Midbrain (tissue), 1 donor: Measurements from ENCODE around the gene MICA.
"Not testable (repeated sequence)": the region's sequence is repeated elsewhere in the genome, so short reads cannot be mapped to it uniquely, and the experiment has no call there.

Experiments used
- DNase-seq: peaks from one replicate; lab custom pipeline; 2025; lab: John Stamatoyannopoulos, UW

MICA gene

DNA sequence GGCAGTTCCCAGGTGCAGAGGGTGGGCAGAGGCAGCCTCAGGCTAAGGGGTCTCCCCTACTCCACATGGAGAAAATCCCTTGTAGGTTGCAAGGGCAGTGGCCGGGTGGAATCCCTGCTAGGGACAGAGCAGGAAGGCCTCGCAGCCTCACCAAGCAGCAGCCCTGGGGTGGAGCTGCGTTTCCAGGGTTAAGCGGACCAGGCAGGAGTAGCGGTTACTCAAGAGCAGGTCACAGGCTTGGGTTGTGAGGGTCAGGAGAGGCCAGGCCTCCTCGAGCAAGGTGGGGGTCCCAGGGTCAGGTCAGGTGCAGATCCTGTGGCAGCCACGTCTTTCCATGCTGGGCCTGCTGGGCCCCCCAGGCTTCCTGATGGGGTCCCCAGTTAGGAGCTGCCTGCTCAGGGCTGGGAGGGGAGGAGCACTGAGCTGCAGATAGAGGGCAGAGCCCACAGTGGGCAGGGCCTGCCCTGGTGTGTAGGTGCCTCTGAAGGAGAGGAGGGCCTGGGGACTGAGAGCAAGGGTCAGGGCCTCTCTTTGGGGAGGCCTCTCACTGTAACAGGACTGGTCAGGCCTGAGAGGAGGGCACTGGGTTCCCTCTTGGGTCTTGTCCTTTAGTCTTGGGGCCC lies 10.9 kb downstream of the MICA start:
- DNase-seq: not testable (repeated sequence)

DNA sequence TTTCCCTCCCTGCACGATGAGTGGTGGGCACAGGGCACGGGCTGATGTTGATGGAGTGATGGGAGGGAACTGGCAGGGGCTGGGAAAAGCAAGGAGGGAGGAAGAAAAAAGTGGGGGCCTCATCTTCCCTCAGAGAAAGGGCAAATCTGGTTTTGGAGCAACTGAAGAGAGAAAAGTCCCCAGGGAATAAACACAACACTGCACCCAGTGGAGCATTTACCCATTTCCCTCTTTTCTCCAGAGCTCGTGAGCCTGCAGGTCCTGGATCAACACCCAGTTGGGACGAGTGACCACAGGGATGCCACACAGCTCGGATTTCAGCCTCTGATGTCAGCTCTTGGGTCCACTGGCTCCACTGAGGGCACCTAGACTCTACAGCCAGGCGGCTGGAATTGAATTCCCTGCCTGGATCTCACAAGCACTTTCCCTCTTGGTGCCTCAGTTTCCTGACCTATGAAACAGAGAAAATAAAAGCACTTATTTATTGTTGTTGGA lies 11.4 kb downstream of the MICA start:
- DNase-seq: no peak

DNA sequence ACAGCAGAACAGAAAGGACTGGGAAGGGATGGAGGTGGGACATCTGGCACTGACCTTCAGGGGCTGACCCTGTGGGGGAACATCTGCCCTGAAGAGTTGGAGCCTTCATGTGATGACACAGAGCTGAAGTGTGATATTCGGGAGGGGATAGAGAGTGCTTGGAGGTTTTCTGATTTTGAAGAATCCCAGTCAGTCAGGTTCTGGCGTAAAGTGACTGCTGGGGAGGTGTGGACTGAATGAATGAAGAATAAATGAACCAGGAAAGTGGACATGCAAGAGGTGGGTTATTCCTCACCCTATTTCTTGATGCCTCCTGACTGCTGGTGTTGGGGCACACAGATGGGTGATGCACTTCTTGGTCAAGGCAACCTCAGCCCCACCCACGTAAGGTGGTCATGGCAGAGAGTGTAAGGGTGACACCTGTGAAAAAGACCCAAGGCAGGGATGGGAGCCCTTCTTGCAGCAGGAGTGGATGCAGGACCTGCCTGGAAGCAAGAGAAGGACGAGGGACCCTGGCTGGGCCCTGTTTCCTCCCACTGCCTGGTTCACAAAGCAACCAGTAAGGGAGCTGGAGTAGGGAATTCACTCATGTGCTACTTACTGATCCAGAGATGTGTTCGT lies 13.1 kb downstream of the MICA start:
- no peak for DNase-seq

DNA sequence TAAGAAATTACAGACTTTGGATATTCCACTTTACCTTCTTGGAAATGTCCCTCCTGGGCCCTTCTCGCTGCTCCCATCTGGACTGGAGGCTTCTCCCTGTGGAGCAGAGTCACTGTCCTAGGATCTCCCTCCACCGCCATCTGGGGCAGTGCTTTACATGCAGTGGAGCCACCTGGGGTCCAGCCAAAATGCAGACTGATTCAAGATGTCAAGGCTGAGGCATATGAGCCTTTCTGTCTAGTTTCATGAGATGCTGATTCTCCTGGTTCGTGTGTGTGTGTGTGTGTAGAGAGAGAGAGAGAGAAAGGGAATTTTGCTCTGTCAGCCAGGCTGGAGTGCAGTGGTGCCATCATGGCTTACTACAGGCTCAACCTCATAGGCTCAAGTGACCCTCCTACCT lies 14.9 kb downstream of the MICA start:
- no peak for DNase-seq

DNA sequence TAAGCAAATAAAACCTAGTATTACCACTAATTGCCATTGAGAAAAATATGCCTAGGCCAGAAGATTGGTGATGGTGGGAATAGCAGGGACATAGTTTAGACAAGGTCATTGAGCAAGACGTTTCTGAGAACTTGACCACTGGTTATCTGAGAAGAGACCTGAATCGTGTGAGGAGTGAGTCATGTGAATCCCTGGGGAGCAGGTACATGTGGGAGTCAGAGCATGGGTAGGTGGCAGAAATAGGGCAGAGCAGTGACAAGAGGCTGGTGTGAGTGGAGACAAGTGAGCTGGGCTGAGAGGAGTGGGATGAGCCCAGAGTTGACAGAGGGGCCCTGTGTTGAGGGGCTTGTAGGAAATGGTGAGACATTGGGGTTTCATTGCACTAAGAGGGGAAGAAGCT lies 16.4 kb downstream of the MICA start:
- DNase-seq: no peak

DNA sequence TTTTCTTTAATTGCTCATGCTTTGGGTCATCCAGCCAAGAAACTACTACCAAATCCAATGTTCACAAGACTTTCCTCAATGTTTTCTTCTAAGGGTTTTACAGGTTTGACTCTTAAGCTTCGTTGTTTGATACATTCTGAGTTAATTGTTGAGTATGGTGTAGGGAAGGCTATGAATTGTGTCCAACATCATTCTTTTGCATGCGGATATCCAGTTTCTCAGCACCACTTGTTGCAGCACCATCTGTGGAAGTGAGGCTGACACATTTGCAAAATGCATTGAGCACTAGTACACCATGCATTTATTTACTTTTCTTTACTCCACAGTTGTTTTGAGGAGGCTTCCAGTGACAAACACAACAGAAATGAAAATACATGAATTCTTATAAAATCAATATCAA lies 17.2 kb downstream of the MICA start:
- no peak for DNase-seq

DNA sequence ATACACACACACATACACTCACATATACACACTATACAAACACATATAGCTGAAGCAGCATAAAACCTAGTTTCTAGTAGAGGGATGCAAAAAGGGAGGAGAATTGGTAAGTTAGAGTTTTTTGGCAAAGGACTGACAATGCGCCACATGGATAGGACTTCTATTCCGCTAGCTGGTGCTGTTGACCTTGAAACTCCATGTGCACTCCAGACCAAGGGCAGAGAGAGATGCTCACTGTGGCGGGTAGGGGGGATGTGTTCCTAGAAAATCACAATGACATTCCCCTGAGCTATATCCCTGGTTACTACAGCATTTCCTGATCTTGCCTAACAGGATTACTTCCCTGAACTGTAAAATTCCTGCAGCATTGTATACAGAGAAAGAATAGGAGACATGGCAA lies 19.2 kb downstream of the MICA start:
- DNase-seq: no peak

DNA sequence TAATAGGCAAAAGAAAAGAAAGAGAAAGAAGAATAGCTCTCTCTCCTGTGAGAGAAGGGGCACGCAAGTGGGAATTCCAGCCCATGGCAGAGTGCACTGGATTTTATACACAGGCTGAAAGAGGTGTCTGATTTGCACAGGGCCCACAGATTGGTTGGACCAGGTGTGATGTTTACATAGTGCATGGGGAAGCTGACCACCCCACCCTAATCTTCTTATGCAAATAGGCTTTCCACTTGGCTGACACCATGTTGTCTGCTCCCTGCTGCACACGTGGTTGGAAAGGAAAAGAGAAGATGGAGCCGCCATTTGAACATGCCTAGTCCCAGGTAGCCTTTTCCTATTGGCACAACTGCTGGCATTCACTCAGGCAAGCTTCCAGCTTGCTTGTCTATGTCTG lies 20.2 kb downstream of the MICA start:
- no peak for DNase-seq

DNA sequence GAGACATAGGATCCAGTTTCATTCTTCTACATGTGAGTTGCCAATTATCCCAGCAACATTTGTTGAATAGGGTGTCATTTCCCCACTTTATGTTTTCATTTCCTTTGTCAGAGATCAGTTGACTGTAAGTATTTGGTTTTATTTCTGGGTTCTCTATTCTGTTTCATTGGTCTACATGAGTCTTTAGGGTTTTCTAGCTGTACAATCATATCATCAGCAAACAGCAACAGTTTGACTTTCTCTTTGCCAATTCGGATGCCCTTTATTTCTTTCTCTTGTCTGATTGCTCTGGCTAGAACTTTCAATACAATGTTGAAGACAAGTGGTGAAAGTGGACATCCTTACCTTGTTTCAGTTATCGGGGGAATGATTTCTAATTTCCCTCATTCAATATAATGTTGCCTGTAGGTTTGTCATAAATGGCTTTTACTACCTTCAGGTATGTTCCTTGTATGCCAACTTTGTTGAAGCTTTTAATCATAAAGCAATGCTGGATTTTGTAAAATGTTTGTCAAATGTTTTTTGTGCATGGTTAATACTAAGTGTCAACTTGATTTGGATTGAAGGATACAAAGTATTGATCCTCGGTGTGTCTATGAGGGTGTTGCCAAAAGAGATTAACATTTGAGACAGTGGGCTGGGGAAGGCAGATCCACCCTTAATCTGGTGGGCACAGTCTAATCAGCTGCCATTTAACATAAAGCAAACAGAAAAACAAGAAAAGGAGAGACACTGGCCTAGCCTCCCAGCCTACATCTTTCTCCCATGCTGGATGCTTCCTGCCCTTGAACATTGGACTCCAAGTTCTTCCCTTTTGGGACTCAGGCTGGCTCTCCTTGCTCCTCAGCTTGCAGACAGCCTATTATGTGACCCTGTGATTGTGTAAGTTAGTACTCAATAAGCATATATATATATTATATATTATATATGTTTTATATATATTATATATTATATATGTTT lies 23.3 kb downstream of the MICA start:
- no peak for DNase-seq

DNA sequence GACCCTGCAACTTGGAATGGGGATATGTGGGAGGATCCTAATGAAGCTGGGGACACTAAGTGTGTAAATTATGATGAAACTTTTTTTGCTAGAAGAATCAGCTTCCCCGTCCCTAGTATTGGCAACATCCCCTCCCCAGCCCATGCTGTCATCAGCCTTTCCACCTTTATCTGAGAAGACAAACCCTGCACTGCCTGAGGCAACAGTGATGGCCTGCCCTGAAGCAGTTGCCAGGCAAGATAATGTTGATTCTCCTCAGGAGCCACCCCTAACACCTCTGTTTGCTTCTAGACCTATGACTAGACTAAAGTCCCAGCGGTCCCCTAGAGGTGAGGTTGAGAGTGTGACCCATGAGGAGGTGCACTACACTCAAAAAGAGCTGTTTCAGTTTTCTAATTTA lies 27.1 kb downstream of the MICA start:
- DNase-seq: no peak

DNA sequence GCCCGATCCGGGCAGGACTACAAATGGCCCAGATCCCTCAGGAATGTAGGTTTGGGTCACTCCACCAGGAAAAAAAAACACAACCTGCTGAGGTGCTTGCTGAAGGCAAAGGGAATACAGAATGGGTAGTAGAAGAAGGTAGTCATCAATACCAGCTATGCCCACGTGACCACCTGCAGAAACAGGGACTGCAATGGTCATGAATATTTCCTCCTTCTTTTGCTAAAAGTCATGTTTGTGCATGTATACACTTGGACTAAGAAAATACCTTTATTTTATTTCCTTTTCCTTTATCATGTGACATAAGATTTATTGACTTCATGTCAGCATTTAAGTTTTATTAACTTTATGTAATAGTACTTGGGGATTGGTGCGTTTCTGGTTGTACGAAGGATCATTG lies 31.7 kb downstream of the MICA start:
- not testable (repeated sequence) for DNase-seq

DNA sequence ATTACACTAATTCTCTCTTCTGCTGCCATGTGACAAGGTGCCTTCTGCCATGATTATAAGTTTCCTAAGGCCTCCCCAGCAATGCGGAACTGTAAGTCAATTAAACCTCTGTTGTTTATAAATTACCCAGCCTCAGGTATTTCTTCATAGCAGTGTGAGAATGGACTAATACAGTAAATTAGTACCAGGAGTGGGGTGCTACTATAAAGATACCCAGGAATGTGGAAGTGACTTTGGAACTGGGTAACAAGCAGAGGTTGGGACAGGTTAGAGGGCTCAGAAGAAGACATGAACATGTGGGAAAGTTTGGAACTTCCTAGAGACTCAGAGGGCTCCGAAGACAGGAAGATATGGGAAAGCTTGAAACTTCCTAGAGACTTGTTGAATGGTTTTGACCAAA lies 34.8 kb downstream of the MICA start:
- DNase-seq: no peak

DNA sequence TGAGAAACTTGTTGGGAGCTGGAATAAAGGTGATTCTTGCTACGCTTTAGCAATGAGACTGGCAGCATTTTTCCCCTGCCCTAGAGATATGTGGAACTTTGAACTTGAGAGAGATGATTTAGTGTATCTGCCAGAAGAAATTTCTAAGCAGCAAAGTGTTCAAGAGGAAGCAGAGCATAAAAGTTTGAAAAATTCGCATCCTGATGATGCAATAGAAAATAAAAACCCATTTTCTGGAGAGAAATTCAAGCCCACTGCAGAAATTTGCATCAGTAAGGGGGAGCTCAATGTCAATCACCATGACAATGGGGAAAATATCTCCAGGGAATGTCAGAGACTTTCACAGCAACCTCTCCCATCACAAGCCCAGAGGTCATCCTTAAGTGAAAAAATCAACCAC lies 35.3 kb downstream of the MICA start:
- no peak for DNase-seq

DNA sequence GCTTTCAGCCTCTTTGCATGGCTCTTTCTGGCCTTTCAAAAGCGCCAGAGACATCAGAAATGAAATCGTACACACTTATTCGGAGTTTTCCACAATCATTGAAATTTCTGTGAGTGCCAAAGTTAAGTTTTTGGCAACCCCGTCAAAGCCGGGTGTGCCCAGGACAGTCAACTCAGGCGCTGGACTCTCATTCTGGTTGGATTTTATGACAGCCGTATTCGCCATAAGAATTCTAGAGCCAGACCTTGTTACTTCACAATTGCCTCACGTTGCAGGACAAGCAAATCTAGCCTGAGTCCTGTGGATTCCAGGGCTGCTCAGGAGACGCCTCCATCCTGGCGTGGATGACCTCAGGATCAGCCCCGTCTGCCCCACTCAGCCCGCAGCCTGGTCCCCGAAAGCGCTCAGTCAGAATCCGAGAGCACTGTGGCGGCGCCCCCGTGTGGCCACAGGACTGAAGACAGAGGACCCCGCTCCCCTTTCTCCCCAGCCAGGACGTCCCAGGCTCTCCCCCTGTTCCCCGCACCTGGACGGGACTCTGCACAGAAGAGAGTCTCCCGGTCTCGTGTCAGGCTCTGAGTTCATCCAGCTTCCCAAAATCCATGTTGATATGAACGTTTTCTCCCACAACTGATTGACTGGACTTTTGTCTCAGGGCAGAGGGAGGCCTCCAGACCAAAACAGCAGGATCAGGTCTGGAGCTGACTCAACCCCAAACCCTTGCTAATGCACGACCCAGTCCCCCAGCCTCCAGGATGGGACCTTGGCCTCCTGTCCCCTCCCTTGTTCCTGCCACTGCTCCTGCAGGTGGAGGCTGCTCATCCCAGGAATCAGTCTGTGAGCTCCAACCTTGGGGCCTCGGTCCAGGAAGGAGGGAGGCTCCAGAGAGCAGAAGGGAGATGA lies 38.2 kb downstream of the MICA start:
- DNase-seq: peak; percentile 59

DNA sequence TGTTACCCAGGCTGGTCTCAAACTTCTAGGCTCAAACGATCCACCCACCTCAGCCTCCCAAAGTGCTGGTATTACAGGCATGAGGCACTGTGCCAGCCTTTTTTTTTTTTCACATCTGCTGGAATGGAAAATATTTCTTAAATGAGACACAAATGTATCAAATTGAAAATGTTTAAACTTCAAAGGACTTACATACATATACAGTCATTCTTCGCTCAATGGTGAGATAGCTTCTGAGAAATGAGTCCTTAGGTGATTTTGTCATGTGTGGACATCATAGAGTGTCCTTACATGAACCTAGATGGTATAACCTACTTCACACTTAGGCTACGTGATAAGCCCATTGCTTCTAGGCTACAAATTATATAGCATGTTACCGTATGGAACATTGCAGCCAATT lies 43.1 kb downstream of the MICA start:
- DNase-seq: no peak

DNA sequence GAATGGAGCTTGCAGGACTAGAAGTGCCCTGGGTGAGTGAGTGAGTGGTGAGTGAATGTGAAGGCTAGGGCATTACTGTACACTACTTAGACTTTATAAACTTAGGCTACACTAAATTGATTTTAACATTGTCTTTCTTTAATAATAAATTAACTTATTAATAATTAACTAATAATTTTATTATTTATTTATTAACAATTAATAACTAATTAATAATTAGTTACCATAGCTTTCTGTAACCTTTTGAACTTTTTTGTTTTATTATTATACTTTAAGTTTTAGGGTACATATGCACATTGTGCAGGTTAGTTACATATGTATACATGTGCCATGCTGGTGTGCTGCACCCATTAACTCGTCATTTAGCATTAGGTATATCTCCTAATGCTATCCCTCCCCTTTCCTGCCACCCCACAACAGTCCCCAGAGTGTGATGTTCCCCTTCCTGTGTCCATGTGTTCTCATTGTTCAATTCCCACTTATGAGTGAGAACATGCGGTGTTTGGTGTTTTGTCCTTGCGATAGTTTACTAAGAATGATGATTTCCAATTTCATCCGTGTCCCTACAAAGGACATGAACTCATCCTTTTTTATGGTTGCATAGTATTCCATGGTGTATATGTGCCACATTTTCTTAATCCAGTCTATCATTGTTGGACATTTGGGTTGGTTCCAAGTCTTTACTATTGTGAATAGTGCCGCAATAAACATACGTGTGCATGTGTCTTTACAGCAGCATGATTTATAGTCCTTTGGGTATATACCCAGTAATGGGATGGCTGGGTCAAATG lies 43.8 kb downstream of the MICA start:
- DNase-seq: not testable (repeated sequence)

DNA sequence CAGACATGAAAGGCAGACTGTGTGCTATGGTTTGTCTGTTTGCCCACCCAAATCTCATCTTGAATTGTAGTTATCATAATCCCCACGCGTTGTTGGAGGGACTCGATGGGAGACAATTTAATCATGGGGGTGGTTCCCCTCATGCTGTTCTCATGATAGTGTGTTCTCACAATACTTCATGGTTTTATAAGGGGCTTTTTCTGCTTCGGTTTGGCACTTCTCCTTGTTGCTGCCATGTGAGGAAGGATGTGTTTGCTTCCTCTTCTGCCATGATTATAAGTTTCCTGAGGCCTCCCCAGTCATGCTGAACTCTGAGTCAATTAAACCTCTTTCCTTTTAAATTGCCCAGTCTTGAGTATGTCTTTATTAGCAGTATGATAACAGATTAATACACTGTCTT lies 47.4 kb downstream of the MICA start:
- DNase-seq: no peak

DNA sequence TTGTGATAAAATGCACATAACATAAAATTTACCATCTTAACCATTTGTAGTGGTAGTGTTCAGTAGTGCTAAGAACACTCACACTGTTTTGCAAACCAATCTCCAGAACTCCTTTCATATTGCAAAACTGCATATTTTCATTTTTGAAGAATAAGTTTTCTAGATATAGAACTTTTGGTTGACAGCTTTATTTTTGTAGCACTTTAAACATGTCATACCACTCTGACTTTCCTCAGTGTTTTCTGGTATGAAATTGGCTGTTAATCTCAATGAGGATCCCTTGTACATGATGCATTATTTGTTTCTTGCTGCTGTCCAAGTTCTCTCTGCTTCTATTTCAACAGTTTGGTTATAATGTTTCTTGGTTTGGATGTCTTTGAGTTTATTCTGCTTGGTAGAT lies 49.5 kb downstream of the MICA start:
- DNase-seq: no peak

DNA sequence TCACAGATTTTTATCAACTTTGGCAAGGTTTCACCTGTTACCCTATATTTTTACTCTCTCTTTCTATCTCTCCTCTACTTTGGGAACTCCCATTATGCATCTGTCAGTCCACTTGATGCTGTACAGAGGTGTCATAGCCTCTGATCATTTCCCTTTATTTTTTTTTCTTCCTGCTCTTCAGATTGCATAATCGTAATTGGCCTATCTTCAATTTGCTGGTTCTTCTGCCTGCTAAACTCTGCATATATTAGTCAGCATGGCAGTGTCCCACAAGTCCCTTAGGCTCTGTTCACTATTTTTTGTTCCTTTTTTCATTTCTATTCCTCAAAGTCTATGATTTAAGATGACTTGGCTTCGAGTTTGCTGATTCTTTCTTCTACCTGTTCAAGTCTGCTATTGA lies 49.9 kb downstream of the MICA start:
- no peak for DNase-seq

DNA sequence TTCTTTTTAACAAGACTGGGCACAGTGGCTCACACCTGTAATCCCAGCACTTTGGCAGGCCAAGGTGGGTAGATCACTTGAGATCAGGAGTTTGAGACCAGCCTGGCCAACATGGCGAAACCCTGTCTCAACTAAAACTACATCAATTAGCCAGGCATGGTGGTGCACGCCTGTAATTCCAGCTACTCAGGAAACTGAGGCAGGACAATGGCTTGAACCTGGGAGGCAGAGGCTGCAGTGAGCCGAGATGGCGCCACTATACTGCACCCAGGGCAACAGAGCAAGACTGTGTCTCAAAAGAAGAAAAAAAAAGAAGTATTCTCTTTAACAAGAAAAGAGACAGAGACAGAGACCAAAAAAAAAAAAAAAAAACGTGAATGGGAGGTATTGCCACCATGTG lies 56.5 kb downstream of the MICA start:
- DNase-seq: not testable (repeated sequence)
